ENCODE results near the gene ATP2B1.

ATP2B1 gene

GRCh38 chr12:89571491-89572195 is 137.0 kb downstream of the ATP2B1 start:
- Mint-ChIP-seq H3K4me3 (no peak overlapping the region), H3K27me3 (no peaks in the 10 kb centered on the region), H3K27ac (no peak overlapping the region), H3K4me1 (no peaks in the 10 kb centered on the region), H3K9me3 (no peaks in the 10 kb centered on the region), H3K36me3 (peaks cover 1% of the 10 kb centered on the region)

- Mint-ChIP-seq H3K36me3 (peaks cover 1% of the 10 kb centered on the region), H3K4me1 (no peaks in the 10 kb centered on the region), H3K27me3 (no peaks in the 10 kb centered on the region), H3K4me3 (no peak overlapping the region), H3K9me3 (no peaks in the 10 kb centered on the region), H3K27ac (no peak overlapping the region)
These were observed 140.2 kb downstream of the ATP2B1 start for GRCh38 chr12:89568484-89568883.

GRCh38 chr12:89567691-89568239 is 140.9 kb downstream of the ATP2B1 start:
- Mint-ChIP-seq H3K4me3 (no peak overlapping the region), H3K36me3 (peaks cover 1% of the 10 kb centered on the region), H3K27me3 (no peaks in the 10 kb centered on the region), H3K27ac (no peak overlapping the region), H3K4me1 (no peaks in the 10 kb centered on the region), H3K9me3 (no peaks in the 10 kb centered on the region)

GRCh38 chr12:89566615-89567014 is 142.0 kb downstream of the ATP2B1 start:
- no peak overlapping the region for H3K27ac Mint-ChIP-seq
- no peaks in the 10 kb centered on the region for H3K4me1 Mint-ChIP-seq
- no peaks in the 10 kb centered on the region for H3K9me3 Mint-ChIP-seq
- no peaks in the 10 kb centered on the region for H3K27me3 Mint-ChIP-seq
- no peak overlapping the region for H3K4me3 Mint-ChIP-seq
- H3K36me3 Mint-ChIP-seq = peaks cover under 1% of the 10 kb centered on the region

- Mint-ChIP-seq H3K4me3 (no peak overlapping the region), H3K36me3 (no peaks in the 10 kb centered on the region), H3K27ac (no peak overlapping the region), H3K9me3 (no peaks in the 10 kb centered on the region), H3K4me1 (no peaks in the 10 kb centered on the region), H3K27me3 (no peaks in the 10 kb centered on the region)
These were observed 143.6 kb downstream of the ATP2B1 start for GRCh38 chr12:89565002-89565401.

GRCh38 chr12:89559753-89560152 is 148.9 kb downstream of the ATP2B1 start:
- Mint-ChIP-seq H3K4me1 (no peaks in the 10 kb centered on the region), H3K4me3 (no peak overlapping the region), H3K27me3 (no peaks in the 10 kb centered on the region), H3K27ac (no peak overlapping the region), H3K9me3 (no peaks in the 10 kb centered on the region), H3K36me3 (no peaks in the 10 kb centered on the region)

GRCh38 chr12:89556976-89557375 is 151.7 kb downstream of the ATP2B1 start:
- Mint-ChIP-seq H3K27ac (no peak overlapping the region), H3K9me3 (peaks cover 5% of the 10 kb centered on the region), H3K4me3 (no peak overlapping the region), H3K27me3 (peaks cover 3% of the 10 kb centered on the region), H3K4me1 (no peaks in the 10 kb centered on the region), H3K36me3 (peaks cover 4% of the 10 kb centered on the region)

GRCh38 chr12:89552376-89552775 is 156.3 kb downstream of the ATP2B1 start:
- Mint-ChIP-seq H3K27me3 (peaks cover 3% of the 10 kb centered on the region), H3K4me3 (no peak overlapping the region), H3K9me3 (peaks cover 5% of the 10 kb centered on the region), H3K27ac (no peak overlapping the region), H3K4me1 (no peaks in the 10 kb centered on the region), H3K36me3 (peaks cover 4% of the 10 kb centered on the region)

GRCh38 chr12:89551747-89552146 is 156.9 kb downstream of the ATP2B1 start:
- no peaks in the 10 kb centered on the region for H3K4me1 Mint-ChIP-seq
- peaks cover 4% of the 10 kb centered on the region for H3K36me3 Mint-ChIP-seq
- H3K4me3 Mint-ChIP-seq = no peak overlapping the region
- H3K27ac Mint-ChIP-seq = no peak overlapping the region
- H3K9me3 Mint-ChIP-seq = peaks cover 5% of the 10 kb centered on the region
- H3K27me3 Mint-ChIP-seq = peaks cover 3% of the 10 kb centered on the region

GRCh38 chr12:89547101-89547500 is 161.5 kb downstream of the ATP2B1 start:
- no peak overlapping the region for H3K27ac Mint-ChIP-seq
- peaks cover 5% of the 10 kb centered on the region for H3K4me1 Mint-ChIP-seq

GRCh38 chr12:89546151-89546550 is 162.5 kb downstream of the ATP2B1 start:
- H3K9me3 Mint-ChIP-seq = no peaks in the 10 kb centered on the region
- no peaks in the 10 kb centered on the region for H3K27me3 Mint-ChIP-seq
- no peak overlapping the region for H3K27ac Mint-ChIP-seq
- H3K4me1 Mint-ChIP-seq = peaks cover 5% of the 10 kb centered on the region
- no peak overlapping the region for H3K4me3 Mint-ChIP-seq
- no peaks in the 10 kb centered on the region for H3K36me3 Mint-ChIP-seq

More at GRCh38 chr12:89547101-89547500, 161.5 kb downstream of the ATP2B1 start:
- Mint-ChIP-seq H3K36me3 (no peaks in the 10 kb centered on the region), H3K4me3 (no peak overlapping the region), H3K9me3 (no peaks in the 10 kb centered on the region), H3K27me3 (no peaks in the 10 kb centered on the region)

GRCh38 chr12:89544681-89545184 is 163.9 kb downstream of the ATP2B1 start:
- peaks cover 5% of the 10 kb centered on the region for H3K4me1 Mint-ChIP-seq
- H3K36me3 Mint-ChIP-seq = no peaks in the 10 kb centered on the region
- H3K4me3 Mint-ChIP-seq = no peak overlapping the region
- no peaks in the 10 kb centered on the region for H3K27me3 Mint-ChIP-seq
- no peak overlapping the region for H3K27ac Mint-ChIP-seq
- no peaks in the 10 kb centered on the region for H3K9me3 Mint-ChIP-seq

GRCh38 chr12:89544022-89544421 is 164.6 kb downstream of the ATP2B1 start:
- H3K27ac Mint-ChIP-seq = no peak overlapping the region
- no peaks in the 10 kb centered on the region for H3K27me3 Mint-ChIP-seq
- no peak overlapping the region for H3K4me3 Mint-ChIP-seq
- H3K4me1 Mint-ChIP-seq = peaks cover 5% of the 10 kb centered on the region
- no peaks in the 10 kb centered on the region for H3K36me3 Mint-ChIP-seq
- H3K9me3 Mint-ChIP-seq = no peaks in the 10 kb centered on the region

- no peaks in the 10 kb centered on the region for H3K9me3 Mint-ChIP-seq
- no peak overlapping the region for H3K27ac Mint-ChIP-seq
- H3K36me3 Mint-ChIP-seq = no peaks in the 10 kb centered on the region
- H3K27me3 Mint-ChIP-seq = no peaks in the 10 kb centered on the region
- H3K4me1 Mint-ChIP-seq = peaks cover 5% of the 10 kb centered on the region
- H3K4me3 Mint-ChIP-seq = no peak overlapping the region
These were observed 165.6 kb downstream of the ATP2B1 start for GRCh38 chr12:89542912-89543592.

GRCh38 chr12:89542236-89542635 is 166.4 kb downstream of the ATP2B1 start:
- no peaks in the 10 kb centered on the region for H3K36me3 Mint-ChIP-seq
- H3K4me3 Mint-ChIP-seq = no peak overlapping the region
- no peaks in the 10 kb centered on the region for H3K9me3 Mint-ChIP-seq
- no peaks in the 10 kb centered on the region for H3K27me3 Mint-ChIP-seq
- peaks cover 5% of the 10 kb centered on the region for H3K4me1 Mint-ChIP-seq
- no peak overlapping the region for H3K27ac Mint-ChIP-seq

- Mint-ChIP-seq H3K27ac (no peak overlapping the region), H3K36me3 (no peaks in the 10 kb centered on the region), H3K4me1 (peaks cover 5% of the 10 kb centered on the region), H3K9me3 (no peaks in the 10 kb centered on the region), H3K27me3 (no peaks in the 10 kb centered on the region), H3K4me3 (no peak overlapping the region)
These were observed 168.1 kb downstream of the ATP2B1 start for GRCh38 chr12:89540586-89540985.

Measured in activated naive CD4-positive, alpha-beta T cell treated with anti-CD3 and anti-CD28 coated beads, Interleukin-2, amount 50 U/mL, for 24 hours (primary cell).